Esophagus (tissue), 2 donors: Measurements from ENCODE around the gene CHST13. TPM values are rescaled to one million over a fixed set of nuclear protein-coding genes. Genes with fewer than 3 reads are reported as not detected.
"Not testable (repeated sequence)": the region's sequence is repeated elsewhere in the genome, so short reads cannot be mapped to it uniquely, and the experiment has no call there.

Experiments
- H3K27ac ChIP-seq, 2 donors: one replicate each; pipeline ENCODE4 v1.5.1; 2013; ENCODE audit warnings: low read depth in 2 of 2, mild to moderate bottlenecking in 2 of 2, inconsistent platforms in 1 of 2, low read length in 1 of 2, moderate library complexity in 1 of 2
- H3K27me3 ChIP-seq, 2 donors: one replicate each; pipeline ENCODE4 v1.6.1; 2013; ENCODE audit warnings: low read length in 2 of 2, control low read depth in 1 of 2, mild to moderate bottlenecking in 1 of 2; ENCODE audit not compliant: insufficient read depth in 2 of 2, control insufficient read depth in 1 of 2
- H3K36me3 ChIP-seq, 2 donors: one replicate each; pipeline ENCODE4 v1.6.1; 2013; ENCODE audit warnings: low read length in 1 of 2; ENCODE audit not compliant: control insufficient read depth in 2 of 2, insufficient read depth in 2 of 2
- H3K4me1 ChIP-seq, 2 donors: one replicate each; pipeline ENCODE4 v1.6.1; 2013; ENCODE audit warnings: low read length in 1 of 2; ENCODE audit not compliant: control insufficient read depth in 2 of 2, insufficient read depth in 2 of 2
- H3K4me3 ChIP-seq, 2 donors: one replicate each; pipeline ENCODE4 v1.5.1; 2013; ENCODE audit warnings: low read length in 2 of 2, mild to moderate bottlenecking in 2 of 2, low read depth in 1 of 2, moderate library complexity in 1 of 2
- H3K9me3 ChIP-seq, 2 donors: one replicate each; pipeline ENCODE4 v1.6.1; 2013; ENCODE audit warnings: mild to moderate bottlenecking in 2 of 2, low read depth in 1 of 2, low read length in 1 of 2, moderate library complexity in 1 of 2; ENCODE audit not compliant: control insufficient read depth in 2 of 2, insufficient read depth in 1 of 2
- WGBS, 2 donors: extraction: QIAGEN DNeasy Blood & Tissue Kit; methylation state at CpG; one replicate each; pipeline ENCODE4 v1.1.7; 2013; 5-methylcytosine and 5-hydroxymethylcytosine counted together
- polyA plus RNA-seq, 2 donors: library from polyadenylated mRNA; stranded (reverse); fragments of 200-250 nt; gene quantifications; one replicate each; pipeline ENCODE4 v1.2.3, GENCODE V29; 2013
- donor health status: healthy with polysubstance abuse.
- donor health status: Bipolar disorder and iron deficiency.

Gene CHST13
- polyA plus RNA-seq, 2 donors = 0.04 TPM; not detected in 1

GRCh38 chr3:126571078-126571477, 47.1 kb downstream of the CHST13 start:
- H3K27ac ChIP-seq = no peak overlapping the region
- no peaks in the 10 kb centered on the region for H3K27me3 ChIP-seq
- H3K4me3 ChIP-seq = no peak overlapping the region
- no peaks in the 10 kb centered on the region for H3K9me3 ChIP-seq
- 85 to 90% methylated on average over 7 of the region's 7 CpGs for WGBS, 2 donors
- H3K36me3 ChIP-seq = no peaks in the 10 kb centered on the region
- no peaks in the 10 kb centered on the region for H3K4me1 ChIP-seq

GRCh38 chr3:126573492-126574117, 49.6 kb downstream of the CHST13 start:
- Histone ChIP-seq H3K9me3 (peaks cover 0 to 4% of the 10 kb centered on the region in 2 donors), H3K4me1 (no peaks in the 10 kb centered on the region), H3K4me3 (no peak overlapping the region), H3K27me3 (no peaks in the 10 kb centered on the region), H3K27ac (no peak overlapping the region), H3K36me3 (no peaks in the 10 kb centered on the region)
- WGBS, 2 donors = 46 to 64% methylated on average over 15 of the region's 15 CpGs

- no peaks in the 10 kb centered on the region for H3K4me1 ChIP-seq
- no peaks in the 10 kb centered on the region for H3K27me3 ChIP-seq
- H3K36me3 ChIP-seq = no peaks in the 10 kb centered on the region
- WGBS, 2 donors = 72 to 82% methylated on average over 2 of the region's 2 CpGs
- H3K4me3 ChIP-seq = no peak overlapping the region
- peaks cover 0 to 4% of the 10 kb centered on the region in 2 donors for H3K9me3 ChIP-seq
- no peak overlapping the region for H3K27ac ChIP-seq
Observed at GRCh38 chr3:126577261-126577660, 53.3 kb downstream of the CHST13 start.

- H3K4me1 ChIP-seq = no peaks in the 10 kb centered on the region
- no peak overlapping the region for H3K4me3 ChIP-seq
- no peaks in the 10 kb centered on the region for H3K36me3 ChIP-seq
- WGBS, 2 donors = 93 to 95% methylated on average over 7 of the region's 7 CpGs
- H3K27me3 ChIP-seq = no peaks in the 10 kb centered on the region
- H3K9me3 ChIP-seq = peaks cover 0 to 4% of the 10 kb centered on the region in 2 donors
- no peak overlapping the region for H3K27ac ChIP-seq
Observed at GRCh38 chr3:126578702-126579101, 54.7 kb downstream of the CHST13 start.

- H3K9me3 ChIP-seq = peaks cover 0 to 4% of the 10 kb centered on the region in 2 donors
- H3K36me3 ChIP-seq = no peaks in the 10 kb centered on the region
- no peaks in the 10 kb centered on the region for H3K27me3 ChIP-seq
- WGBS, 2 donors = 84 to 87% methylated on average over 5 of the region's 5 CpGs
- no peak overlapping the region for H3K27ac ChIP-seq
- H3K4me3 ChIP-seq = no peak overlapping the region
- no peaks in the 10 kb centered on the region for H3K4me1 ChIP-seq
Observed at GRCh38 chr3:126580746-126581145, 56.8 kb downstream of the CHST13 start.

- WGBS, 2 donors = 77 to 80% methylated on average over 2 of the region's 2 CpGs
- H3K4me3 ChIP-seq = no peak overlapping the region
- H3K36me3 ChIP-seq = no peaks in the 10 kb centered on the region
- H3K27ac ChIP-seq = no peak overlapping the region
- no peaks in the 10 kb centered on the region for H3K27me3 ChIP-seq
- no peaks in the 10 kb centered on the region for H3K4me1 ChIP-seq
- peaks cover 0 to 4% of the 10 kb centered on the region in 2 donors for H3K9me3 ChIP-seq
Observed at GRCh38 chr3:126581569-126581968, 57.6 kb downstream of the CHST13 start.

- 70 to 79% methylated on average over 4 of the region's 4 CpGs for WGBS, 2 donors
- H3K36me3 ChIP-seq = no peaks in the 10 kb centered on the region
- no peaks in the 10 kb centered on the region for H3K27me3 ChIP-seq
- H3K4me1 ChIP-seq = no peaks in the 10 kb centered on the region
- no peaks in the 10 kb centered on the region for H3K9me3 ChIP-seq
- no peak overlapping the region for H3K27ac ChIP-seq
- H3K4me3 ChIP-seq = no peak overlapping the region
Observed at GRCh38 chr3:126582311-126582710, 58.4 kb downstream of the CHST13 start.

- H3K4me1 ChIP-seq, H3K4me3 ChIP-seq: not testable (repeated sequence)
Observed at GRCh38 chr3:126591515-126591914, 67.6 kb downstream of the CHST13 start.

More at GRCh38 chr3:126591515-126591914, 67.6 kb downstream of the CHST13 start:
- H3K9me3 ChIP-seq, H3K27ac ChIP-seq, H3K36me3 ChIP-seq, H3K27me3 ChIP-seq: not testable (repeated sequence)
- WGBS, 2 donors = 53 to 62% methylated on average over 5 of the region's 5 CpGs
